CD4-positive, alpha-beta T cell treated with Interleukin-4 for 1 hour (primary cell): Measurements from ENCODE around the gene UNK.
A peak's percentile ranks its signal among the peaks of the same experiment; 100 is the strongest.

Experiments
- DNase-seq, 2 donors: peaks; one replicate each; pipeline ENCODE4 v3.0.0-alpha.2; 2020 to 2022

Gene UNK

GRCh38 chr17:75774471-75774990, 10.1 kb upstream of the UNK start:
- DNase-seq = no peak

GRCh38 chr17:75774991-75775668, 9.5 kb upstream of the UNK start:
- DNase-seq = peak in 1 of 2 donors; percentile 44

- DNase-seq = peak; percentile 60 to 64
Measured at GRCh38 chr17:75776386-75777295, 8.0 kb upstream of the UNK start.

DNA sequence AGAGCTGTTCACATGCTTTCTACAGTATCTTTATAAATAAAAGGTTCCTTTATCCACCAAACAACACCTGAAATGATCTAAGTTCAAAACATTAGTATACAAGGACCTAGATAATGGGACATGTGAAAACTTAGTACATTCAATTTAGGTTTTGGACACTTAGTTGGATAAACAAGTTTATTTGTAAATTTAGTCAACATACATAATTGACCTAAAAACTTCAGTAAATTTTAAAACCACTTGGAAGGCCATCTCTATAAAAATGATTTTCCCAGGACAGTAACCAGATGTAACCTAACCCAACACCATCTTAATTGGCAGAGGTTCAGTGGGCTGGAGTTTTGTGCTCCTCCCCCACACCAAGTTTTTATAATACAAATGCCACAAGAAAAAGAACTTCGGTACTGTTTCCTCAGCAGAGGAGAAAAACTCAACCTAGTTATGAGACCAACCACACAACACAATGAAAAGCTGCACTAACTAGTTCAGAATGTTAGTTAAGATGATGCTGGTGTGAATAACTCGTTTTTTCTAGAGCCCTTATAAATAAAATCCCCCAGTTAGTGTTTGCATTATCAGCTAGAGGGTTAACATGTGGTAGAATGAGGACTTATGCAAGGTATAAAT, 7.2 kb upstream of the UNK start:
- peak in 1 of 2 donors; percentile 37 for DNase-seq

- peak in 1 of 2 donors; percentile 39 for DNase-seq
Measured at GRCh38 chr17:75778066-75778860, 6.3 kb upstream of the UNK start.

GRCh38 chr17:75778861-75779249, 5.8 kb upstream of the UNK start:
- peak; percentile 84 to 87 for DNase-seq

DNA sequence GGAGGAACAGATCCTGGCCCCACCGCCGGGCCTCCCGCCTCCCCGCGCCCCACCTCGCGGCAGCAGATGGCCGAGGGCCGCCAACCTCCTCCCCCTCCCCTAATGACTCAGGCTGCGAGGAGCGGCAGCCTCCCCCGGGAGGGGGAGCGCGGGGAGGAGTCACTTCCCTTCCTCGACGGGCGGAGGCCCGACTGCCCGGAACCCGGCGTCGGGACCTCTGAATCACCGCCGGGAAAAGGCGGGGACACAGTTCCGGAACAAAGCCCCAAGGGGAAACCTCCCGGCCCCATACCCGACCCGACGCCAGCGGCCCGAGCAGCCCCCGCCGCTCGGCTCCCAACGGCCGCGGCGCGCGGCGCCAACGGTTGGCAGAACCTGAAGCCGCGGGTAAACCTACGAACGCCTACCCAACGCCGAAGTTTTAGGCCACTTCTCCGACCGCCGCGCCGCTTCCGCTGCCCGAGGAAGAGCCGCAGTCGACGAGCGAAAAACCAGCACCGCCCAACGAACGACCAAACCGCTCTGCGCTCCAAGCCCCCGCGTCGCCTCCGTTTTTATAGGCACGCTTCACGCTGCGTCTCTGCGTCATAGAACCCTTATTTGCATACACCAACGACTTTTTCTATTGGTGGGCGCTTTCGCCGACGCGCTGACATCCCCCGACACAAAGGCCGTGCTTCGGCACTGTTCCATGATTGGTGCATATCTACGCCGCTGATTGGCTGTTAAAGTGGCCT, 5.2 kb upstream of the UNK start:
- peak; percentile 99 for DNase-seq

DNA sequence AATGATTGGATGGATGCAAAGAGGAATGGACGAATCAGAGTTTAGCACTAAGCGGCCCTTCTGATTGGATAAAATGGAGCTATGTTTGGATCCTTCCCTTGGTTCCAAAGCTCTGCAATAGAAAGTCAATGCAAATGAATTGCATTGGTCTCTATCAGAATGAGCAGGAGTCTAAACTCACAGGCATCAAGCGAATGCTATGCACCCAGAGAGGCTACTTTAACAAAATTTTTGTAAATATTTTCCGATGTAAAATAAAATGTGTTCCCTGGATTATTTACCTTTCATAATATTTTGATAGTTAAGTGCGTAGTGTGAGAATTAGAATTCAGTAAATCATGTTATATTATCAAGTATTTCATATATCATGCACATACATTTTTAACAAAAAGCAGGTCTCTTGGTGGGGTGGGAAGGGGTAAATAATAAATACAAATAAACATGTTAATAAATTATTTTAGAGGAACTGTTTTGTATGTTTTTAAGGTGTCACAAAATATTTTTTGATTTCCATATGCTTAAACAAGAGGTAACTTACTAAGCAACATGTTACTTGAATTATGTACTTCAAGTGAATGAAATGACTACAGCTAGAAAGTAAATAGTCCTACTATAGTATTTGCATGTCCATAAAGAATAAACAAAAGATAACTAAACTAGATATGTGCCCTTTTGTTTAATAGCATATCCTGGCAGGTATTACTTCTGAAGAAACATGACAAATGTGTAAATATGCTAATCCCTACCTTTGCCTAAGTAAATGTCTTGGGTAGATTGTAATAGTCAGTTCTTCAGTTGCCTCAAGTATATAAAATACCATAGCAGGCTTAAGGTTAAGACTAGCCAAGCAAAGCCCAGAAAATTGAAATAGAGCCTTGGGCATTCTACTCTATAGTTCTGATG, 4.4 kb upstream of the UNK start:
- DNase-seq = no peak

GRCh38 chr17:75783069-75783783, 1.4 kb upstream of the UNK start:
- DNase-seq = peak in 1 of 2 donors; percentile 81

DNA sequence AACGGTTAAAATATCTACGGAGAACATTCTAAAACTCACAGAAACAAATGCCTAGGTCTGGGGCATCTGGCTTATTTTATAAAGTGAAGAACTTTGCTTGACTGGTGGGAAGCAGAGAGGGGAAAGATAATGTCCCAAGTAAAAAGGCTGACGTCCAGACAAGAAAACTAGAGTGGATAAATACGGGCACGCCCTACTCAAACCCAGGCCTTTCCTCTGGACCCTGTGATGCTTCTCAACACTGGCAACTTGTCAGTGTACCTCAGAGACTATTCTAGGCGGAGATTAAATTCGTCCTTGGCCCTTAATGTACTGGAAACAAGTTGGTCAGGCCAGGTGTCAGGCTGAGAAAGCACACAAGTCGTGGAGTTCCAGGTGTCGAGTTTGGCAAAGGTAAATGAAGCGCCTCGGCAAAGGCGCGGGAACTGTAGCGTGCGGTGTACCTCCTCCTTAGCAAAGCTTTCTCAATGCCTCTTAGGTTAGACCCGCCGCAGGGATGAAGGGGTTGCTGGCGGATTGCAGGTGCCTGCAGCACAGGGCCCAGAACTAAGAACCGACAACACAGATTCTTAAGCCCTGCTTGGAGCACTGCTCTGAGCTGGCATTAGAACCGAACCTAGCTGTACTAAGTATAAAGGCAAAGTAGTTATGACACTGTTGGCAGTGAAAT, 668 bp upstream of the UNK start:
- no peak for DNase-seq

GRCh38 chr17:75785016-75785890, 647 bp downstream of the UNK start:
- DNase-seq = peak; percentile 92

- DNase-seq = no peak
Measured at GRCh38 chr17:75791254-75791653, 6.6 kb downstream of the UNK start.

- no peak for DNase-seq
Measured at GRCh38 chr17:75793460-75793859, 8.9 kb downstream of the UNK start.

GRCh38 chr17:75795820-75796607, 11.4 kb downstream of the UNK start:
- no peak for DNase-seq

DNA sequence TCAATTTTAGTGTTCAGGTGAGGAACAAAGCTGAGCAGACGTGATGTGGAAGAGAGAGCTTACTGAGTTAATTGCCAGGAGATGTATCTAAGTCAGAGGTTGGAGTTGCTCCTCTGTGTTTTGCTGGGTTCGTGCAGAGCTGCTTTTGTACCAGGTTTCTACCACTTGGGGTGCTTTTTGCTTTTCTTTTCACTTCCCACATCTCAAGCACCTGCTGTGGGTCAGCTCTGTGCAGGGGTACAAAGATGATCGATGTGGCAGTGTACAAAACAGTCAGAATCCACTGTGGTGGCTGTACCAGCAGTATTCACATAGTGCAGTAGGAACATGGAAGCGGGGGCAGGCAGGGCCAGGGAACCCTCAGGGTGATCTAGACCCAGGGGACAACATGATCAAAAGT, 14.8 kb downstream of the UNK start:
- no peak for DNase-seq

DNA sequence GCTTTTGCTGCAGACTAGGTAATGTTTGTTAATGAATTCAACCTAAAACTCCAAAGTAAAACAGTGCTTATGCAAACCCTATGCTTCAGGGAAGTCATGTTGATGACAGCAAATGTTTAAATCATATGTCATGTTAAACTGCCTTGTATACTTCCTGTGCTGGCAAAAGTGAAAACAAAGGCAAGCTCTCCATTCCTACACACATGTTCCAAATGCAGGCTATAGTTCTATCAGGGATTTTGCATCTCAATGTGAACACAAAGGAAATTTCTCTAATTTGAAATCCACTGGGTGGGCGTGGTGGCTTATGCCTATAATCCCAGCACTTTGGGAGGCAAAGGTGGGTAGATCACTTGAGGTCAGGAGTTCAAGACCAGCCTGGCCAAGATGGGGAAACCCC, 19.3 kb downstream of the UNK start:
- no peak for DNase-seq

DNA sequence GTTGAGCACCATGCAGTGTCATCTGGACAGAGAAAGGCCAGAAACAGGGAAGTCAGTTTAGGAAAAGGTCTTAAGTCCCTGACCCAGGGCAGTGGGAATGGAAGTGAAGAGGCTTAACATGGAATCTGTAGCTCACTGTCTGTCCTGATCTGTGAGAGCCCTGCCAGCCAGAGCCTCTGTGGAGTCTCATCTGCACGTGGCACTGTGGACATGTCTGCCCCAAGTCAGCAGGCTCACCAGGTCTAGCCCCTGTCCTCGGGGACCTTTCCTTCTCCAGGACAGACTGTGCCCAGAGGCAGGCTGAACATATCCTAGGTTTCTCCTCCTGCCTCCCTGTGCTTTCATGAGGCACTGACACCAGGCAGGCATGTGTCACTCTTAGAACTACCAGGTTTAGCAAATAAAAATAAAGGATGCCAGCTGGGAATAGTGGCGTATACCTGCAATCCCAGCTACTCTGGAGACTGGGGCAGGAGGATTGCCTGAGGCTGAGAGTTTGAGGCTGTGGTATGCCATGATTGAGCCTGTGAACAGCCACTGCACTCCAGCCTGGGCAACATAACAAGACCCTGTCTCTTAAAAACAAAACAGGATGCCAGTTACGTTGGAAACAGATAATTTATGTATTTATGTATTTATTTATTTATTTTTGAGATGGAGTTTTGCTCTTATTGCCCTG, 22.4 kb downstream of the UNK start:
- DNase-seq = no peak
